ENCODE measurements around the gene ARNT2. TPM values are rescaled to one million over a fixed set of nuclear protein-coding genes. Genes with fewer than 3 reads are reported as not detected.

Gene ARNT2
- total and polyA plus RNA-seq, 3 experiments from 2014 or later, result 0.11 to 0.13 TPM; not detected in 1

DNA sequence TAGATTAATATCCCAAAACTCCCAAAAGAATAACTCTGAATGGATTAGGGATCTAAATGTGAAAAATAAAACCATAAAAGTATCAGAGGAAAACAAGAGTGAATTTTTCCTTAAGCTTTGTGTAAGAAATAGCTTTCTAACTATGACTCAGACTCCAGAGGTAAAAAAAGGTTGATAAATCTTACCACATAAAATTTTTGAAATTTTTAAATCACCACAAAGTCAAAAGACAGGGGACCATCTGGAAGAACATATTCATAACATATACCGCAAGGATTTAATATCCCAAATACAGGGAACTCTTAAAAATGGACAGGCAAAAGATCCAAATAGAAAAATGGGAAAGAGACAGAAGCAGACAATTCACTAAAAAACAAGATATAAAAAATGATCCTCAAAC, 145.0 kb downstream of the ARNT2 start:
- no peaks in the 10 kb centered on the region for H3K4me1 ChIP-seq (ENCODE audit: insufficient read depth, low read length)
- CTCF ChIA-PET, result no interaction called here
- POLR2A ChIA-PET, result no interaction called here
- DNase-seq, result no peak
- peaks cover 4% of the 10 kb centered on the region for H3K27me3 ChIP-seq (ENCODE audit: insufficient read depth, low read length, poor library complexity, severe bottlenecking)
- H3K27me3 Mint-ChIP-seq, result peaks cover 10 to 36% of the 10 kb centered on the region in 2 donors
- H3K27ac Mint-ChIP-seq, result no peak overlapping the region
- no peak overlapping the region for H3K4me3 Mint-ChIP-seq
- no peak overlapping the region for H3K27ac ChIP-seq (ENCODE audit: low read depth, low read length)
- H3K4me3 ChIP-seq (ENCODE audit: low read length), result no peak overlapping the region
- peaks cover 0 to 4% (median 2%) of the 10 kb centered on the region in 5 donors for H3K9me3 Mint-ChIP-seq
- no peaks in the 10 kb centered on the region for H3K36me3 ChIP-seq (ENCODE audit: insufficient read depth, low read length)
- no peaks in the 10 kb centered on the region for H3K4me1 Mint-ChIP-seq
- no peaks in the 10 kb centered on the region for H3K36me3 Mint-ChIP-seq
- H3K9me3 ChIP-seq (ENCODE audit: low read length), result no peaks in the 10 kb centered on the region

DNA sequence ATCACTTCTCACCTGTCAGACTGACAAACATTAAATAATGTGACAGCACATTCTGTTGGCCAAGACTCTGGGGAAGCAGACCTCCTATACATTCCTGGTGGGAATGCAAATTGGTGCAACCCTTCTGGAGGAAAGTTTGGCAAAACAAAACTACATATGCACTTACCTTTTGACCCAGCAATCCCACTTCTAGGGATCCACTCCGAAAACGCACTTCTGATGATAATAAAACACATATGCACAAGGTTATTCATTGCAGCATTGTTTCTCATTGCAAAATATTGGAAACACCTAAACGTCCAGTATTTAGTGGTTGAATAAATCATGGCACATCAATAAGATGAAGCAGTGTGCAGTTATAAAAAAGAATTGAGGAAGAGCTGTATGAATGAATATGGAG, 145.5 kb downstream of the ARNT2 start:
- Mint-ChIP-seq H3K4me1 (no peaks in the 10 kb centered on the region), H3K9me3 (peaks cover 0 to 3% (median 0%) of the 10 kb centered on the region in 5 donors), H3K27ac (no peak overlapping the region), H3K27me3 (peaks cover 10 to 31% of the 10 kb centered on the region in 2 donors), H3K4me3 (no peak overlapping the region), H3K36me3 (no peaks in the 10 kb centered on the region)
- Histone ChIP-seq H3K9me3 (ENCODE audit: low read length) (no peaks in the 10 kb centered on the region), H3K4me3 (ENCODE audit: low read length) (no peak overlapping the region), H3K36me3 (ENCODE audit: insufficient read depth, low read length) (no peaks in the 10 kb centered on the region), H3K27me3 (ENCODE audit: insufficient read depth, low read length, poor library complexity, severe bottlenecking) (peaks cover 4% of the 10 kb centered on the region), H3K27ac (ENCODE audit: low read depth, low read length) (no peak overlapping the region), H3K4me1 (ENCODE audit: insufficient read depth, low read length) (no peaks in the 10 kb centered on the region)
- DNase-seq, result no peak
- ChIA-PET CTCF (no interaction called here), POLR2A (no interaction called here)

DNA sequence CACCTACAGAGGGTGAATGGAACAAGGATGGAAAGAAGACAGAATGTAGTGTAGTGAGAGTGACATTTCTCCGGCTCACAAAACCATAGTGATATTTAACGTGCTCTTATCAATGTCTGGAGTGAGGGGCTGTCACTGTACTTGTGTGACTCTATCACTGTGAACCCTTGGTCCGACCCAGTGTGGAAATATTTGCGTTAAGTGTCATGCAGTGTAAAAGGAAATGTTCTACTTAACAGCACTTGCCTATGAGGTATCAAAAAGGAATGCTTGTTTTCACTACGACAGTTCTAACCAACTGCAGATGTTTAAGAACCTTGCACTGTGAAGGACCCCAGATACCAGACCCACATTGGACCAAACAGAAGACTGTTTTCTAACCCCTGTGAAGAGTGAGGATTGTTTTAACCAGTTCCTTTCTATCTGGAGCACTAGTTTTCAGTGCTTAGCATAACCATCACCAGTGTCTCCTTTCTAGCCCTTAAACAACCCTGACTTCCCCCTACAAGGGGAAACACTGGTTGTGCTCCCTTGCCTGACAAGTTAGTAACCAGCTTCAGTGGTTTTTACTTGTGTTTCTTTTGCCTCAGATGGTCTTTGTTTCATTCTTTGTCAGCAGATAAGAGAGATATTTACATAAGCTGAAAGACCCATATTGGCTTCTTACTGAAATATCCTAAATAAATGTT, 146.2 kb downstream of the ARNT2 start:
- CTCF ChIA-PET, result no interaction called here
- Histone ChIP-seq H3K27ac (ENCODE audit: low read depth, low read length) (no peak overlapping the region), H3K4me1 (ENCODE audit: insufficient read depth, low read length) (no peaks in the 10 kb centered on the region), H3K4me3 (ENCODE audit: low read length) (no peak overlapping the region), H3K27me3 (ENCODE audit: insufficient read depth, low read length, poor library complexity, severe bottlenecking) (peaks cover under 1% of the 10 kb centered on the region), H3K36me3 (ENCODE audit: insufficient read depth, low read length) (no peaks in the 10 kb centered on the region), H3K9me3 (ENCODE audit: low read length) (no peaks in the 10 kb centered on the region)
- Mint-ChIP-seq H3K27ac (no peak overlapping the region), H3K27me3 (peaks cover 8 to 33% of the 10 kb centered on the region in 2 donors), H3K36me3 (no peaks in the 10 kb centered on the region), H3K9me3 (peaks cover 0 to under 1% (median 0%) of the 10 kb centered on the region in 5 donors), H3K4me1 (no peaks in the 10 kb centered on the region), H3K4me3 (no peak overlapping the region)
- POLR2A ChIA-PET, result no interaction called here
- no peak for DNase-seq

DNA sequence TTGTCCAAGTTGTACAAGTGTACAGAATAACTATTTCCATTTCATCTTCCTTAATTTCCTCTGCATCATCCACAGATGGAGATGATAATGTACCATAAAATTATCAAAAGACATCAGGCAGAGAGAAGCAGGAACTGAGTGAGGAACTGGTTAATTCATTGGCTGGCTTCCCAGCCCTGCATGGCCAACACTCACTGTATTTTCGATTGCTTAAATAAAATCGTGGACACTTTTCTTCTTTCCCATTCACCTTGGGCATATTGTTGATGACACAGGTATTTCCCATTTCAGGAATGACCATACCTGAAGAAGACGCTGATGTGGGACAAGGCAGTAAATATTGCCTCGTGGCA, 146.7 kb downstream of the ARNT2 start:
- H3K36me3 ChIP-seq (ENCODE audit: insufficient read depth, low read length), result no peaks in the 10 kb centered on the region
- ChIA-PET POLR2A (no interaction called here), CTCF (no interaction called here)
- no peaks in the 10 kb centered on the region for H3K36me3 Mint-ChIP-seq
- H3K4me1 ChIP-seq (ENCODE audit: insufficient read depth, low read length), result no peaks in the 10 kb centered on the region
- H3K4me3 Mint-ChIP-seq, result no peak overlapping the region
- no peaks in the 10 kb centered on the region for H3K27me3 ChIP-seq (ENCODE audit: insufficient read depth, low read length, poor library complexity, severe bottlenecking)
- no peak overlapping the region for H3K27ac ChIP-seq (ENCODE audit: low read depth, low read length)
- H3K4me3 ChIP-seq (ENCODE audit: low read length), result no peak overlapping the region
- H3K27ac Mint-ChIP-seq, result no peak overlapping the region
- H3K9me3 ChIP-seq (ENCODE audit: low read length), result no peaks in the 10 kb centered on the region
- H3K4me1 Mint-ChIP-seq, result no peaks in the 10 kb centered on the region
- H3K9me3 Mint-ChIP-seq, result no peaks in the 10 kb centered on the region
- DNase-seq, result no peak
- H3K27me3 Mint-ChIP-seq, result peaks cover 8 to 32% of the 10 kb centered on the region in 2 donors

DNA sequence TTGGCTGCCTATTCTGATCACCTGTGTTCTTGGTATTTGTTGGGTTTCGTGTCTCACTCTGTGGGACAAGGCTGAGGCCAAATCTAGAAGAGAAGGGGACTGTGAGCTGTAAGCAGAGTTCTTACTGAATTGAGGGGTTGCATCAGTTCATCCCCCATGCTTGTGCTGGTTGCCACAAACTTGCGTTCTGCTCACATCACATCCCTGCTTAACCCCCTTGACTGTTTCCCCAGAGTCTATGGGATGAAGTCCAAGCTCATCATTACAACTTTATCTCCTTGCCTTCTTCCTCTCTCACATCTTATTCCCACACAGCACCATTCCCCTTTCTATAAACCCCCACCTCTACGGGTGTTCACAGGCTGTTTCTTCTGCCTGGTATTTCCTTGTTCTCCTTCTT, 147.2 kb downstream of the ARNT2 start:
- CTCF ChIA-PET, result no interaction called here
- H3K4me3 Mint-ChIP-seq, result no peak overlapping the region
- Histone ChIP-seq H3K4me3 (ENCODE audit: low read length) (no peak overlapping the region), H3K27me3 (ENCODE audit: insufficient read depth, low read length, poor library complexity, severe bottlenecking) (no peaks in the 10 kb centered on the region), H3K9me3 (ENCODE audit: low read length) (no peaks in the 10 kb centered on the region), H3K36me3 (ENCODE audit: insufficient read depth, low read length) (no peaks in the 10 kb centered on the region), H3K4me1 (ENCODE audit: insufficient read depth, low read length) (no peaks in the 10 kb centered on the region), H3K27ac (ENCODE audit: low read depth, low read length) (no peak overlapping the region)
- POLR2A ChIA-PET, result no interaction called here
- no peaks in the 10 kb centered on the region for H3K4me1 Mint-ChIP-seq
- H3K36me3 Mint-ChIP-seq, result no peaks in the 10 kb centered on the region
- peaks cover 4 to 30% of the 10 kb centered on the region in 2 donors for H3K27me3 Mint-ChIP-seq
- no peak overlapping the region for H3K27ac Mint-ChIP-seq
- H3K9me3 Mint-ChIP-seq, result no peaks in the 10 kb centered on the region
- no peak for DNase-seq

DNA sequence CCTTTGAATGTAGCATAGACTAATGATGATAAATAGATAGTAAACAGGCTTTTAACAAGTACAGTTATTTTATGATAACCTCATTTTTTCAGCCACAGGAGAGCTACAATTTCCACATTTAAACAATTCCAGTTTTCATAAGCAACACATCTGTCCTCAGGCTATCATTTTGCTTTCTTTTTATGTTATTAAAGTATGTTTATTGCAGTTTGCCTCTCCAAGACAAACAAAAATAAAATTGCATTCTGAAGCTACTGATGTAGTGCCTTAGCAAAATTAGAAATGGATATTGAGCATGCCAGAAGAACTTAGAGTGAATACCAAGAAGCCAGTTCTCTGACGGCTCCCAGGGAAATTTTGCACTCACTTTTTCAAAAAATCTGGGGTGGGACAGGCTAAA, 150.4 kb downstream of the ARNT2 start:
- H3K27ac Mint-ChIP-seq, result no peak overlapping the region
- ChIA-PET POLR2A (no interaction called here), CTCF (no interaction called here)
- Histone ChIP-seq H3K27me3 (ENCODE audit: insufficient read depth, low read length, poor library complexity, severe bottlenecking) (no peaks in the 10 kb centered on the region), H3K9me3 (ENCODE audit: low read length) (no peaks in the 10 kb centered on the region), H3K27ac (ENCODE audit: low read depth, low read length) (no peak overlapping the region), H3K4me3 (ENCODE audit: low read length) (no peak overlapping the region), H3K36me3 (ENCODE audit: insufficient read depth, low read length) (no peaks in the 10 kb centered on the region), H3K4me1 (ENCODE audit: insufficient read depth, low read length) (no peaks in the 10 kb centered on the region)
- H3K36me3 Mint-ChIP-seq, result no peaks in the 10 kb centered on the region
- no peaks in the 10 kb centered on the region for H3K4me1 Mint-ChIP-seq
- H3K27me3 Mint-ChIP-seq, result peaks cover 0 to 24% of the 10 kb centered on the region in 2 donors
- no peak for DNase-seq
- H3K9me3 Mint-ChIP-seq, result no peaks in the 10 kb centered on the region
- no peak overlapping the region for H3K4me3 Mint-ChIP-seq

DNA sequence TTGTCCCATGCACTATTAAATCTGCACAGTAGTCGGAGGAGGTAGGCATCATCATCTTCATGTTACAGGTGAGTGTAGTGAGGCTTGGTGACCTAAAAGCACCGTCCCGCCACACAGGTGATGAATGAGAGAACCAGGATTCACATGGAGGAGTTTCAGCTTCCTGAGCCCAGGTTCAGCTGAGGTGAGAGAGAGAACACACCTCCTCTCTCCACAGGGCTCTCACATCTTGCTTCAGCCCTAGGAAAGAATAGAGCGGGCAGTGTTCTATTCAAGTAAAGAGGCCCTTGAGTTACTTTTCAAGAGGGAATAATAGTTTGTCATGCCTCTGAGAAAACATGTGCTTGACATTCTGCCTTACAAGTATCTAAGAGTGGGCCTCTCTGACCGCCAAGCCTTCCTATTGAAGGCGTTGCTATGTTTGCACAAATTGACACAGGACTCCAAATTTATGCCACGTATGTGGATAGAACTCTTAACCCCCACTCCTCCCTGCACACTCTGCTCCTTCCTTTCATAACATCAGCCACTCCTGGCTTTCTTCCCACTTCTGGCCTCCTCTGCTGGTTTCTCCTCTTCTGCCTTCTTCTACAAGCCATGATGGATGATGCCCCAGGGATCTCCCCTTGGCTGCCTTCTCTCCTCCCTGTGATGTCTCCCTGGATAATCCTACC, 152.6 kb downstream of the ARNT2 start:
- H3K27ac Mint-ChIP-seq, result no peak overlapping the region
- H3K27ac ChIP-seq (ENCODE audit: low read depth, low read length), result no peak overlapping the region

DNA sequence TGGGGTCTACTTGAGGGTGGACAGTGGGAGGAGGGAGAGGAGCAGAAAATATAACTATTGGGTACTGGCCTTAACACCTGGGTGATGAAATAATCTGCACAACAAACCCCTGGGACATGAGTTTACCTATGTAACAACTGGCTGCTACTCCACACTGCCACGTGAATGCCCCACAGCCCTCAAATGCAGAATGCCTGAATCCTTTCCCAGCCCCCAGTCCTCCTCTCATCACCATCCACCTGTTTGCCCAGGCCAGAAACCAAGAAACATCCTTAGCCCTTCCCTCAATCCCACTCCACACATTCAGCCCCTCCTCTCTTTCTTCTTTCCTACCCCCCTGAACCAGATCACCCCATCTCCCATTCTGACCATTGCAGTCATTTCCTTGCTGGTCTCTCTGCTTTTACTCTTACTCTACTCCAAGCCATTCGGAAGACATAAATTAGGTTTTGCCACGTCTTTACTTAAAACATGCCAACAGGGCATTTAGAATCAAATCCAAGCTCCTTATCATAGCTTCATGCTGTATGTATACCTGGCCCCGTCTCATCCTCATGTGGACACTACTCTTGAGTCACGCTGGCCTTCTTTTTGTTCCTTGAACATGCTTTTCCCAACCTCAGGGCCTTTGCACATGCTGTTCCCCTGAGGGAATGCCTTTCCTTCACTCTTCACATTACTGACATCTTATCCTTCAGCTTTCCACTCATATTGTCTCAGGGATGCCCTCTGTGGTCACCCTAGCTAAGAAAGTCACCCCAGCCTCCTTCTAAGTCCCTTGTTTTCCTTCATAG, 153.5 kb downstream of the ARNT2 start:
- no peak overlapping the region for H3K27ac Mint-ChIP-seq
- H3K4me1 ChIP-seq (ENCODE audit: insufficient read depth, low read length), result no peaks in the 10 kb centered on the region
- CTCF ChIA-PET, result no interaction called here

More for the DNA sequence above, 152.6 kb downstream of the ARNT2 start:
- Histone ChIP-seq H3K4me1 (ENCODE audit: insufficient read depth, low read length) (no peaks in the 10 kb centered on the region), H3K4me3 (ENCODE audit: low read length) (no peak overlapping the region), H3K27me3 (ENCODE audit: insufficient read depth, low read length, poor library complexity, severe bottlenecking) (no peaks in the 10 kb centered on the region), H3K9me3 (ENCODE audit: low read length) (no peaks in the 10 kb centered on the region), H3K36me3 (ENCODE audit: insufficient read depth, low read length) (no peaks in the 10 kb centered on the region)
- peaks cover 4 to 38% of the 10 kb centered on the region in 2 donors for H3K27me3 Mint-ChIP-seq
- H3K36me3 Mint-ChIP-seq, result no peaks in the 10 kb centered on the region
- ChIA-PET POLR2A (no interaction called here), CTCF (no interaction called here)
- H3K9me3 Mint-ChIP-seq, result no peaks in the 10 kb centered on the region
- H3K4me1 Mint-ChIP-seq, result peaks cover 0 to 5% (median 0%) of the 10 kb centered on the region in 3 donors
- no peak overlapping the region for H3K4me3 Mint-ChIP-seq
- no peak for DNase-seq

More for the DNA sequence above, 153.5 kb downstream of the ARNT2 start:
- no peaks in the 10 kb centered on the region for H3K9me3 Mint-ChIP-seq
- Histone ChIP-seq H3K36me3 (ENCODE audit: insufficient read depth, low read length) (no peaks in the 10 kb centered on the region), H3K27me3 (ENCODE audit: insufficient read depth, low read length, poor library complexity, severe bottlenecking) (no peaks in the 10 kb centered on the region), H3K9me3 (ENCODE audit: low read length) (no peaks in the 10 kb centered on the region), H3K4me3 (ENCODE audit: low read length) (no peak overlapping the region), H3K27ac (ENCODE audit: low read depth, low read length) (no peak overlapping the region)
- no peak for DNase-seq
- no peaks in the 10 kb centered on the region for H3K36me3 Mint-ChIP-seq
- no peak overlapping the region for H3K4me3 Mint-ChIP-seq
- peaks cover 4 to 36% of the 10 kb centered on the region in 2 donors for H3K27me3 Mint-ChIP-seq
- peaks cover 0 to 5% (median 0%) of the 10 kb centered on the region in 3 donors for H3K4me1 Mint-ChIP-seq
- POLR2A ChIA-PET, result no interaction called here
